Subcutaneous adipose tissue (tissue), 4 donors: Measurements from ENCODE around the gene ATP8B1. TPM values are rescaled to one million over a fixed set of nuclear protein-coding genes. Genes with fewer than 3 reads are reported as not detected.

ENCODE experiments used
- CTCF ChIP-seq: fragments of 450-650 bp; IDR thresholded peaks from one replicate; pipeline ENCODE4 v1.5.1; 2016; ENCODE audit warnings: low read depth, mild to moderate bottlenecking, control low read depth, antibody characterized with exemption, moderate library complexity
- total RNA-seq, 4 donors: library from RNA; depleted of rRNA; stranded (reverse); fragments of >200 nt; gene quantifications; one replicate each; pipeline ENCODE4 v1.1.0, GENCODE V29; 2016

Gene ATP8B1
- total RNA-seq, 4 donors from 2014 or later, result 7.5 to 14.3 (median 9.2) TPM

GRCh38 chr18:57683470-57683869 lies 119.6 kb downstream of the ATP8B1 start:
- TF ChIP-seq CTCF, result no peak

GRCh38 chr18:57677262-57678211 lies 125.6 kb downstream of the ATP8B1 start:
- no peak for TF ChIP-seq CTCF

- TF ChIP-seq CTCF, result no peak
Observed at GRCh38 chr18:57674891-57675290, 128.2 kb downstream of the ATP8B1 start.

- TF ChIP-seq CTCF, result no peak
Observed at GRCh38 chr18:57670046-57670445, 133.1 kb downstream of the ATP8B1 start.

- no peak for TF ChIP-seq CTCF
Observed at GRCh38 chr18:57668021-57668420, 135.1 kb downstream of the ATP8B1 start.

GRCh38 chr18:57666818-57667497 lies 136.2 kb downstream of the ATP8B1 start:
- TF ChIP-seq CTCF, result no peak

- TF ChIP-seq CTCF, result no peak
Observed at GRCh38 chr18:57664568-57665165, 138.4 kb downstream of the ATP8B1 start.
